Activated gamma-delta T cell treated with Interleukin-2 at 50 U/mL for 16 hours (primary cell): ENCODE data around the gene ABHD16A.

Experiments used
- DNase-seq: peaks from one replicate; pipeline ENCODE4 v3.0.0-alpha.2; 2020

The ABHD16A gene

GRCh38 chr6:31730631-31731086 lies 27.5 kb upstream of the ABHD16A start:
- DNase-seq, result no peak

GRCh38 chr6:31729979-31730630 lies 27.0 kb upstream of the ABHD16A start:
- DNase-seq, result peak; percentile 62

- peak; percentile 78 for DNase-seq
Measured at GRCh38 chr6:31729515-31729978, 26.4 kb upstream of the ABHD16A start.

GRCh38 chr6:31728767-31729514 lies 25.8 kb upstream of the ABHD16A start, which contains the start of gene DDAH2:
Gene DDAH2 (minus strand): TSS chr6:31729299. CDS start chr6:31729161, 138 bp downstream.
- DNase-seq, result no peak

- DNase-seq, result no peak
Measured at GRCh38 chr6:31727717-31728671, 24.9 kb upstream of the ABHD16A start.

GRCh38 chr6:31727034-31727716 lies 24.1 kb upstream of the ABHD16A start:
- no peak for DNase-seq

- no peak for DNase-seq
Measured at GRCh38 chr6:31725502-31726350, 22.6 kb upstream of the ABHD16A start.

GRCh38 chr6:31723980-31724691 lies 21.0 kb upstream of the ABHD16A start:
- DNase-seq, result no peak

- no peak for DNase-seq
Measured at GRCh38 chr6:31723245-31723979, 20.3 kb upstream of the ABHD16A start, which contains the start of gene MPIG6B. Gene MPIG6B (plus strand): TSS chr6:31723373. CDS start chr6:31723384, 11 bp downstream.

- no peak for DNase-seq
Measured at GRCh38 chr6:31722173-31722572, 19.0 kb upstream of the ABHD16A start.

- DNase-seq, result no peak
Measured at GRCh38 chr6:31721351-31722020, 18.4 kb upstream of the ABHD16A start, which contains the start of gene LY6G6C. Gene LY6G6C (minus strand): TSS chr6:31721746. CDS start chr6:31721679, 67 bp downstream.

GRCh38 chr6:31720196-31720770 lies 17.2 kb upstream of the ABHD16A start:
- no peak for DNase-seq

- DNase-seq, result no peak
Measured at GRCh38 chr6:31719001-31719400, 15.9 kb upstream of the ABHD16A start.

- no peak for DNase-seq
Measured at GRCh38 chr6:31718265-31718664, 15.1 kb upstream of the ABHD16A start.

GRCh38 chr6:31717499-31718222 lies 14.5 kb upstream of the ABHD16A start:
- no peak for DNase-seq

- DNase-seq, result no peak
Measured at GRCh38 chr6:31715022-31715958, 12.2 kb upstream of the ABHD16A start, which contains the start of gene LY6G6D. Gene LY6G6D (plus strand): TSS chr6:31715348. CDS start chr6:31715356, 8 bp downstream.
